Activated CD4-positive, CD25-positive, alpha-beta regulatory T cell treated with anti-CD3 and anti-CD28 coated beads, Interleukin-2, amount 50 U/mL, for 72 hours (primary cell): ENCODE data around the gene PIP4P1.
"Not testable (repeated sequence)": the region's sequence is repeated elsewhere in the genome, so short reads cannot be mapped to it uniquely, and the experiment has no call there.

Experiments
- DNase-seq: peaks from one replicate; pipeline ENCODE4 v3.0.0; 2021

The PIP4P1 gene

GRCh38 chr14:20461225-20462141, at the start of gene PIP4P1:
PIP4P1 (minus strand) TSS chr14:20461434; CDS start chr14:20461325, 109 bp downstream.
- DNase-seq = peak; percentile 97

- no peak for DNase-seq
Measured at GRCh38 chr14:20508367-20508766, 47.1 kb upstream of the PIP4P1 start.

DNA sequence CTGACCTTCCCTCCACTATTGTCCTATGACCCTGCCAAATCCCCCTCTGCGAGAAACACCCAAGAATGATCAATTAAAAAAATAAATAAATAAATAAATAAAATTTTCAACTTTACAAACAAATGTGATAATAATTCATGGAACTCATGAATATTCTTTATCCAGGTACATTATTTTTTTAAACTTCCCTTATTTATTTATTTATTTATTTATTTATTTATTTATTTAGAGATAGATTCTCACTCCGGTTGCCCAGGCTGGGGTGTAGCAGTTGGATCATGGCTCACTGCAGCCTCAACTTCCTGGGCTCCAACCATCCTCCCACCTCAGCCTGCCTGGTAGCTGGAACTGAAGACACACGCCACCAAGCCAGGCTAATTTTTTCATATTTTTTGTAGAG, 46.3 kb upstream of the PIP4P1 start:
- DNase-seq = not testable (repeated sequence)

GRCh38 chr14:20506752-20507151, 45.5 kb upstream of the PIP4P1 start:
- DNase-seq = not testable (repeated sequence)

DNA sequence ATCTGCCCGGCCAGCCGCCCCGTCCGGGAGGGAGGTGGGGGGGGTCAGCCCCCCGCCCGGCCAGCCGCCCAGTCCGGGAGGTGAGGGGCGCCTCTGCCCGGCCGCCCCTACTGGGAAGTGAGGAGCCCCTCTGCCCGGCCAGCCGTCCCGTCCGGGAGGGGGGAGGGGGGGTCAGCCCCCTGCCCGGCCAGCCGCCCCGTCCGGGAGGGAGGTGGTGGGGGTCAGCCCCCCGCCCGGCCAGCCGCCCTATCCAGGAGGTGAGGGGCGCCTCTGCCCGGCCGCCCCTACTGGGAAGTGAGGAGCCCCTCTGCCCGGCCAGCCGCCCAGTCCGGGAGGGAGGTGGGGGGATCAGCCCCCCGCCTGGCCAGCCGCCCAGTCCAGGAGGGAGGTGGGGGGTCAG, 45.0 kb upstream of the PIP4P1 start:
- DNase-seq = not testable (repeated sequence)

DNA sequence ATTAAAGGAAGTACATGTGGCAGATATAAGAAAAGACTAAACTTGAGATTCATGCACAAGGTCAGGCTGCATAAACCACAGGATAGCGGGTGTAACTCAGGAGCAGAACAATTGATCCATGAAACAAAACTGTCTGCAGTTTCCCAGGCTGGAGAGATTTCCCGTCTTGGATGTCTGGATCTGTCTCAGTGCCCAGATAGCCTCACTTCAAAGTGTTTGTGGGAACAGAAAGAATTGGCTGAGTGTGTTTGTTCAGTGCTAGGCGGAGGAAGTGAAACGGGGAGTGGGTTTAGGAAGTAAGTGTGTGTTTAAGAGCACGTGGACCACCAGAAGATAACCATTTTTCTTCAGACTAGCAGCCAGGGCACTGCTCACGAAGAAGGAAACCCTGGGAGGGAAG, 42.7 kb upstream of the PIP4P1 start:
- DNase-seq = no peak

GRCh38 chr14:20501346-20501745, 40.1 kb upstream of the PIP4P1 start:
- no peak for DNase-seq

- DNase-seq = no peak
Measured at GRCh38 chr14:20499881-20500280, 38.6 kb upstream of the PIP4P1 start.

- DNase-seq = no peak
Measured at GRCh38 chr14:20499108-20499507, 37.9 kb upstream of the PIP4P1 start.

GRCh38 chr14:20498622-20499021, 37.4 kb upstream of the PIP4P1 start:
- no peak for DNase-seq

- no peak for DNase-seq
Measured at GRCh38 chr14:20494935-20495766, 33.9 kb upstream of the PIP4P1 start.

DNA sequence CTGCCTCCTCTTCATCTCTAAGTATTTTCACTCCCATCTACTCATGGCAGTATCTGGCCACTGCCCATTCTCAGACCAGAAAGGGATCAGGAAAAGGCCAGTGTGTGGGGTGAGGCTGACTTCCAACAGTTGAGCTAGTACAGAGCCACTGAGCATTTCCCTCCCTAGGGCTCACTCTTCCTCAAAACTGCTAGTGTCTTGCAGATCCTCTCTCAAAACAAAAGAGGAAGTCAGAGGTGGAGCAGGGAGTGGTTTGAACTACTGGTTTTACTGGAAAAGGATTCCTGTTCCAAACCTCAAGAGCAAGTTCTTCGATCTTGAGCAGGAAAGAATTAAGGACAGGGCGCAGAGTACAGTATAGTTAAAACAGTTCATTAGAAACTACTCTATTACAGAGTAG, 32.4 kb upstream of the PIP4P1 start:
- no peak for DNase-seq

- DNase-seq = no peak
Measured at GRCh38 chr14:20492486-20492885, 31.3 kb upstream of the PIP4P1 start.

DNA sequence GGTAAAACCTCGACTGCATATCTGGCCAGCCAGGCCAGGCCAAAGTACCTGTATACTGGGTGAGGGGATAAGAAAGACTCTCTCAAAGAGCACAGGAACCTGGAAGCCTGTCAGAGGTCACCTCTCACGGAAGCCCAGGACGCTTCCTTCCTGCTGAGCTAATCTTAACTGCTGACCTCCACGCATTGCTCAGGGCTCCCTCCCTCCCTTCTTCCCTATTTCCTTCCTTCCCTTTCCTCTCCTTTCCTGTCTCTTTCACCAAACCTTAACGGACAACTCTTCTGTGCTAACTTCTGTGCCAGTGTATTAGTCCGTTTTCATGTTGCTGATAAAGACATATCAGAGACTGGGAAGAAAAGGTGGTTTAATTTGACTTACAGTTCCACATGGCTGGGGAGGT, 29.3 kb upstream of the PIP4P1 start:
- no peak for DNase-seq

- DNase-seq = no peak
Measured at GRCh38 chr14:20489093-20489994, 28.1 kb upstream of the PIP4P1 start.

- no peak for DNase-seq
Measured at GRCh38 chr14:20487396-20487725, 26.1 kb upstream of the PIP4P1 start.

GRCh38 chr14:20486684-20487395, 25.6 kb upstream of the PIP4P1 start:
- DNase-seq = no peak

DNA sequence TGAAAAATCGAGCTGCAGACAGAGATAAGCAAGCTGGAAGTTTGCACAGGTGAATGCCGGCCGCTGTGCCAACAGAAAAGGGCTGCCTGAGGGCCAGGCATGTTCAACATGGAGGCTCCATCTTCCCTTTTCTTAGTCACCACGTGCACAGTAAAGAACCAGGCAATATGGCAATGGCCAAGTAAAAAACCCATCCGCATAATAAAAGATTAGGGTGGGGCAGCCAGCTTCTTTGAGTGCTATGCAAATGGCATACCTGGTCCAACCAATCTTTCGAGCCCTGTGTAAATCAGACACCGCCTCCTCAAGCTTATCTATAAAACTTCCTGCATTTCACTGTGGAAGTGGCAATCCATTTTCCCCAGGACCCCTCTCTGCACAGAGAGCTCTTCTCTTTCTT, 24.7 kb upstream of the PIP4P1 start:
- no peak for DNase-seq

GRCh38 chr14:20482382-20482781, 21.1 kb upstream of the PIP4P1 start:
- DNase-seq = no peak

GRCh38 chr14:20478894-20479293, 17.7 kb upstream of the PIP4P1 start:
- no peak for DNase-seq

DNA sequence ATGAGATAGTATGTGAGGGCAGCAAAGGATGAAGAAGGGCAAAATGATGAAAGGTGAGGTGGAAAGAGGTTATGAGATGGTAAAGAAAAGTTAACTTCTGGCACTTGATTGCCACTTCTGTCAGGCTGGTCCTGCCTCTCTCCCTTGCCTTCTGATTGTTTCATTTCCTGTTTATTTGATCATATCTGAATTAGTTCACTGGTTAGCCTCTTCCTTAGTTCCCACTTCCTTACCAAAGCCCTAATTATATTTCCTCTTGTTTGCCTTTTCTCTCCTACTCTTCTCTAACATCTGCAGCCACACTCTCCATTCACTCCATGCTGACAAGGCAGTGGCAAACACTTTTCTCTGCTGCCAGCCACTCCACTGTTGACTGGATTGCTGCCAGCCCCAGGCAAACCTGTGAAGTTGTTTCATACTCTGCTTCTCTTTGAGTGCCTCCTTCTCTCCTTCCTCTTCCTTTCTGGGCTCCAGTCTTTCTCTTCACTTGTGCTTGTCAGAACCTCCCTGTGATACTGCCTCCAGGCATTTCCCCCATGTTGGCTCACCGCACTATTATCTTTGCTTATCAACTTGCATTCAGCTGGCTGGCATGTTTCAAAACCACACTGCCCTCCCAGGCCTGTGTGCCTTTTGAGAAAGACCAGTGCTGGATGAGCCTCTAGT, 16.1 kb upstream of the PIP4P1 start:
- DNase-seq = no peak

DNA sequence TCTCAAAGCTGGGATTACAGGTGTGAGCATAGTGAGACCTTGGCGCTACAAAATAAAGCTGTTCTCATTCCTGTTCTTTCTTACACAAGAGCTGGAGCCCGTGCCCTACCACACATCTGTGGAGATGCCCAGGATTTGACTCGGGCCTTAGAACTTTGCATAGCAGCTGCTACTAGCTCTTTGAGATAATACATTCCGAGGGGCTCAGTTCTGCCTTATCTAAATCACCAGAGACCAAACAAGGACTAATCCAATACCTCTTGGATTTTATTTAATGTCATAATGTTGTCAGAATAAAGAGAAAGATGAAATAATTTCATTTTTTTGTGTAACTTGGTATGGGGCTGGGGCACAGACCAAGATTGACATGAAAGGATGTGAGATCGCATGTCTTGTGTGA, 15.5 kb upstream of the PIP4P1 start:
- DNase-seq = no peak
